ENCODE results near the gene XKR8.

XKR8 gene

DNA sequence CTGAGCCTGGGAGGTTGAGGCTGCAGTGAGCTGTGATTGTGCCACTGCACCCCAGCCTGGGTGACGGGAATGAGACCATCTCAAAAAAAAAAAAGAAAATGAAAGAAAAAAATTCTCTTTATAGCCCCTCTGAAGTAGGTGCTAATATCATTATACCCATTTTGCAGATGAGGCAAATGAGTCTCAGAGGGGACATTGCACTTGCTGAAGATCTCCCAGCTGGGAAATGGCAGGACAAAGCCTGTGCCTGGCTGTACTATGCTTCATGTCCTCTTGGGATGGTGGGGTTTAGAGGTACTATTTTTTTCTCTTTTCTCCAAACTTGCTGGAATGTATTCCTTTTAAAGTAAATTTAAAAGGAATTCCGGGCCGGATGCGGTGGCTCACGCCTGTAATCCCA is 23.4 kb upstream of the XKR8 start:
- TF ChIP-seq, protein P1, sequence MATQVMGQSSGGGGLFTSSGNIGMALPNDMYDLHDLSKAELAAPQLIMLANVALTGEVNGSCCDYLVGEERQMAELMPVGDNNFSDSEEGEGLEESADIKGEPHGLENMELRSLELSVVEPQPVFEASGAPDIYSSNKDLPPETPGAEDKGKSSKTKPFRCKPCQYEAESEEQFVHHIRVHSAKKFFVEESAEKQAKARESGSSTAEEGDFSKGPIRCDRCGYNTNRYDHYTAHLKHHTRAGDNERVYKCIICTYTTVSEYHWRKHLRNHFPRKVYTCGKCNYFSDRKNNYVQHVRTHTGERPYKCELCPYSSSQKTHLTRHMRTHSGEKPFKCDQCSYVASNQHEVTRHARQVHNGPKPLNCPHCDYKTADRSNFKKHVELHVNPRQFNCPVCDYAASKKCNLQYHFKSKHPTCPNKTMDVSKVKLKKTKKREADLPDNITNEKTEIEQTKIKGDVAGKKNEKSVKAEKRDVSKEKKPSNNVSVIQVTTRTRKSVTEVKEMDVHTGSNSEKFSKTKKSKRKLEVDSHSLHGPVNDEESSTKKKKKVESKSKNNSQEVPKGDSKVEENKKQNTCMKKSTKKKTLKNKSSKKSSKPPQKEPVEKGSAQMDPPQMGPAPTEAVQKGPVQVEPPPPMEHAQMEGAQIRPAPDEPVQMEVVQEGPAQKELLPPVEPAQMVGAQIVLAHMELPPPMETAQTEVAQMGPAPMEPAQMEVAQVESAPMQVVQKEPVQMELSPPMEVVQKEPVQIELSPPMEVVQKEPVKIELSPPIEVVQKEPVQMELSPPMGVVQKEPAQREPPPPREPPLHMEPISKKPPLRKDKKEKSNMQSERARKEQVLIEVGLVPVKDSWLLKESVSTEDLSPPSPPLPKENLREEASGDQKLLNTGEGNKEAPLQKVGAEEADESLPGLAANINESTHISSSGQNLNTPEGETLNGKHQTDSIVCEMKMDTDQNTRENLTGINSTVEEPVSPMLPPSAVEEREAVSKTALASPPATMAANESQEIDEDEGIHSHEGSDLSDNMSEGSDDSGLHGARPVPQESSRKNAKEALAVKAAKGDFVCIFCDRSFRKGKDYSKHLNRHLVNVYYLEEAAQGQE (IDR thresholded peaks at IDR 0.05; ENCODE audit: insufficient read depth in 1 of 2, low read depth in 2 of 2, low read length in 2 of 2) = no peak
- no peak for TF ChIP-seq FOXP2 (optimal IDR thresholded peaks at IDR 0.05; ENCODE audit: borderline replicate concordance, extremely low read depth, extremely low read length, insufficient read depth)
- no peak for TF ChIP-seq SIN3A (IDR thresholded peaks at IDR 0.05; ENCODE audit: borderline replicate concordance, insufficient read depth, low read length)
- TF ChIP-seq TAF1 (IDR thresholded peaks at IDR 0.05; ENCODE audit: borderline replicate concordance, insufficient read depth, low read length) = no peak
- no peak for TF ChIP-seq POLR2AphosphoS5 (IDR thresholded peaks at IDR 0.05; ENCODE audit: low read depth, low read length)

DNA sequence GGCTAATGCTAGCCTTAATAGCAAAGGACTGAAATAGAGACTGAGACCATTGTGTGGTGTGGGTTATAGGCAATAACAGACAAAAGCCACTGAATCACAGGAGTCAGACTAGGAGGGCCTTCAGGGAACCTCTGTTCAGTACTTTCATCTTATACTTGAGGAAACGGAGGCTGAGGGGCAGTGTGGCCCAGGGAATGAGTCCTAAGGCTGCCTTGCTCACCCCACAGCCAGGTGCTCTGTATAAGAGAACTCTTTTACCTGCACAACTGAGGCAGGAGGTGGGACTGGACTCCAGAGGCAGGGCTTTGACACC is 22.3 kb upstream of the XKR8 start:
- no peak for TF ChIP-seq POLR2AphosphoS5 (IDR thresholded peaks at IDR 0.05; ENCODE audit: low read depth, low read length)
- no peak for TF ChIP-seq FOXP2 (optimal IDR thresholded peaks at IDR 0.05; ENCODE audit: borderline replicate concordance, extremely low read depth, extremely low read length, insufficient read depth)
- no peak for TF ChIP-seq TAF1 (IDR thresholded peaks at IDR 0.05; ENCODE audit: borderline replicate concordance, insufficient read depth, low read length)
- TF ChIP-seq SIN3A (IDR thresholded peaks at IDR 0.05; ENCODE audit: borderline replicate concordance, insufficient read depth, low read length) = no peak
- TF ChIP-seq, protein P1 (IDR thresholded peaks at IDR 0.05; ENCODE audit: insufficient read depth in 1 of 2, low read depth in 2 of 2, low read length in 2 of 2) = no peak

DNA sequence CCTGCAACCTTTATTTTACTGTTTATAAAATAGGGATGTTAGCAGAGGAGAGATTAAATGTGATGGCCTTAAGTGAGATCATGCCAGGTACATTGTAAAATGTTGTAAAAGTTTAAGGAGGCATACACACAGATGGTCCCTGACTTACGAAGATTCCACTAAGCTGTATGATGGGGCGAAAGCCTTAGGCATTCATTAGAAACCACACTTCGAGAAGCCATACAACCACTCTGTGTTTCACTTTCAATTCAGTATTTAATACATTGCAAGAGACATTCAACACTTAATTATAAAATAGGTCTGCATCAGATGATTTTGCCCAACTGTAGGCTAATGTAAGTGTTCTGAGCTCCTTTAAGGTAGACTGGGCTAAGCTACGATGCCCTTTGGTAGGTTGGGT is 21.3 kb upstream of the XKR8 start:
- TF ChIP-seq SIN3A (IDR thresholded peaks at IDR 0.05; ENCODE audit: borderline replicate concordance, insufficient read depth, low read length) (no peak), FOXP2 (optimal IDR thresholded peaks at IDR 0.05; ENCODE audit: borderline replicate concordance, extremely low read depth, extremely low read length, insufficient read depth) (no peak), POLR2AphosphoS5 (IDR thresholded peaks at IDR 0.05; ENCODE audit: low read depth, low read length) (no peak), TAF1 (IDR thresholded peaks at IDR 0.05; ENCODE audit: borderline replicate concordance, insufficient read depth, low read length) (no peak)
- TF ChIP-seq, protein P1 (IDR thresholded peaks at IDR 0.05; ENCODE audit: insufficient read depth in 1 of 2, low read depth in 2 of 2, low read length in 2 of 2) = no peak

- TF ChIP-seq FOXP2 (optimal IDR thresholded peaks at IDR 0.05; ENCODE audit: borderline replicate concordance, extremely low read depth, extremely low read length, insufficient read depth) (no peak), TAF1 (IDR thresholded peaks at IDR 0.05; ENCODE audit: borderline replicate concordance, insufficient read depth, low read length) (no peak), SIN3A (IDR thresholded peaks at IDR 0.05; ENCODE audit: borderline replicate concordance, insufficient read depth, low read length) (no peak), POLR2AphosphoS5 (IDR thresholded peaks at IDR 0.05; ENCODE audit: low read depth, low read length) (no peak)
- TF ChIP-seq, protein P1 (IDR thresholded peaks at IDR 0.05; ENCODE audit: insufficient read depth in 1 of 2, low read depth in 2 of 2, low read length in 2 of 2) = no peak
Observed at GRCh38 chr1:27940297-27940696, 19.5 kb upstream of the XKR8 start.
